A549 treated with Mapracorat at 1 μM for 4 hours (cell line): ENCODE measurements around the gene TMEM223. TPM values are rescaled to one million over a fixed set of nuclear protein-coding genes. Genes with fewer than 3 reads are reported as not detected.

Experiments used
- total RNA-seq: library from RNA; stranded (reverse); fragments of 200-300 nt; extraction: Qiagen RNA extraction; gene quantifications from 5 replicates; pipeline ENCODE4 v1.2.3, GENCODE V29; 2022

The TMEM223 gene
- 18.5 to 27.8 TPM (median 26.5 TPM) in 5 replicates for total RNA-seq

GRCh38 chr11:62791501-62792201 lies at the start of gene TMEM223:
Gene TMEM223, minus strand, starts transcription at chr11:62792006. Its CDS starts 12 bp downstream, at chr11:62791994.

GRCh38 chr11:62839050-62839945 lies 47.5 kb upstream of the TMEM223 start, which contains the start of gene WDR74:
Gene WDR74, minus strand, starts transcription at chr11:62839590. Its CDS starts 20 bp downstream, at chr11:62839570.

GRCh38 chr11:62832336-62833234 lies 40.8 kb upstream of the TMEM223 start, which contains the start of gene TEX54:
Gene TEX54, minus strand, starts transcription at chr11:62832841.

GRCh38 chr11:62831520-62832335 lies 39.9 kb upstream of the TMEM223 start, which contains the start of gene STX5:
Gene STX5, minus strand, starts transcription at chr11:62832051. Its CDS starts 808 bp downstream, at chr11:62831243.

GRCh38 chr11:62805076-62805892 lies 13.5 kb upstream of the TMEM223 start, which contains the start of gene NXF1:
Gene NXF1, minus strand, starts transcription at chr11:62805440. Its CDS starts 84 bp downstream, at chr11:62805356.

GRCh38 chr11:62787005-62787759 lies 4.6 kb downstream of the TMEM223 start, which contains the start of gene TMEM179B:
Gene TMEM179B, plus strand, starts transcription at chr11:62787402. Its CDS starts 30 bp downstream, at chr11:62787432.

DNA sequence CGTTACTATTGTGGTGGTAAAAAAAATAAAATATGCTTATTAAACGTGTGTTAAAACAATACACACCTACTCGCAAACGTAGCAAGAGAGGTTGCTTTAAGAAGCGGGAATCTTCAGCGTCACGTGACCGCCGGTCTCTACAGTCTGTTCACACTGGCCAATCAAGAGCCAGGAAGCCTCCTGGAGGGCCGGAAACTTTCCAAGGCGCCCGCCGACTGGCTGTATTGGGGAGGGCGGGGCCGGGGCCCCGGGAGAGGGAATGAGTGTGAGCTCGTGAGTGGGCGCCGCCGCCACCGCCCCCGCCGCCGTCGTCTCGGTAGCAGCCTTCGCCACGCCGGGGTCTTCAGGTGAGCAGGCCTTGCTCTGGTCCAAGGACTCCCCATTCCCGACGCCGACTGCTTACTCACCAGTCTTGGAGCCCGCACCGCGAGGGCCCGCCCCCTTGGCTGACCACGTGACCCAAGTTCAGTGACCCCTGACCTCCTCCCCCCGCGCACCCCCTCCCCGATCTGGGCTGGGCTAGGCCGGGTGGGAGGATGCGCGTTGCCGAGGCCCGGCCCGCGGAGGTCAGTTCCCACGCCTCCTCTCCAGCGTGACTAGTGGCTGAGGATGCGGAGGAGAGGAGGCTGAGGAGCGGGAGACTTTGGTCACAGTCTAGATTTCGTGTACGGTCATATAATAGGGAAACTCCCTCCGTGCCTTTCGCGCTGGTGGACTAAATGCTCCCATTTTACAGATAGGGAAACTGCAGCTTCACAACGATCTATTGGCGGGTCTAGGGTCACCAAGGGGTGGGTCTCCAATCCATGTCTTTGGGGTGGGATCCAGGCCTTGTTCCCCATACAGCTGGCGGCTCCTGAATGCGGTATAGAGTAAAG lies 20.4 kb downstream of the TMEM223 start, which contains the start of gene TAF6L:
TSS of gene TAF6L (plus strand) at position 253 of the 878 bp plus-strand sequence. CDS start 4,388 bp downstream, outside the sequence.

DNA sequence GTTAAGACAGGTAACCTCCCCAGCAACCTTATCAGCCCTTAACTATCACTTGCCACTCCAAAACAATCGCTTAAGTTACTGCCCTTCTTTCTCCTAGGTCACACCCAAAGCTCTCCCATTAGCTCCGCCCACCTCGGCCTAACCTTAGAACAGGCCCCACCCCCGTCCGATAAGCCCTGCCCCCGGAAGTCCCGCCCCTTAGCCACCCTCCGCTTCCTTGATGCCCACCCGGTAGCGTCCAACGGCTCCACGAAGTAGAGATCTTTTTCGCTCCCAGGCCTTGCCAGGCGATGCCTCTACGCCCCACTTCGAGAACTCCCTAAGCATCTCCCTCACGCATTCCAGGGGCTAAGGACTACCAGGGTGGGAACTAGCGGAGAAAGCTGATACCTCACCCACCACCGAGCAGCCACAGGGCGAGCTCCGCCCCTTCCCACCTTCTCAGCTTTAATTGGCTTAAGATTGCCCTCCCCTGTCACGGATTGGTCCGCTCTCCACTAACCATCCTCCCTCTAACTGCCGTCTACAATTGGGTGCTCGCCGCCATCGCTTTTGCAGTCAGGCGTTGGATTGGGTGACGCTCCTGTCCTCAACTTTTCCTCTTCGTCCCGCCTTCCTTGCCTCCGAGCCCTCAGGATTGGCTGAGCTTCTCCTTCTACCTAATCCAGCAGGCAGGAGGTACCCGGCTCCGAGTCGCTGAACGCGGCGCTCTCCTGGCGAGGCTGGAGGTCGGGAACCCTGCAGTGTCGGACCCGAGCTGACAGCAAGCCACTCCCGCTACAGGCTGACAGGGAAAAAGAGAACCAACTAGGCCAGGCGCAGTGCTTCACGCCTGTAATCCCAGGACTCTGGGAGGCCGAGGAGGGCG lies 37.8 kb downstream of the TMEM223 start, which contains the start of gene ZBTB3:
TSS of gene ZBTB3 (minus strand) at position 425 of the 868 bp plus-strand sequence. CDS start 496 bp downstream, outside the sequence.

Other genes starting within 250 kb of the TMEM223 start
- 288 to 390 TPM (median 357 TPM) in 5 replicates for gene AHNAK, start 245.2 kb downstream of the TMEM223 start, total RNA-seq
- 1,940 to 2,067 TPM (median 1,987 TPM) in 5 replicates for gene EEF1G, start 218.1 kb downstream of the TMEM223 start, total RNA-seq
- 13.6 to 16.7 TPM (median 16.4 TPM) in 5 replicates for gene TUT1, start 200.5 kb downstream of the TMEM223 start, total RNA-seq
- 84.2 to 90.9 TPM (median 87.8 TPM) in 5 replicates for gene MTA2, start 190.1 kb downstream of the TMEM223 start, total RNA-seq
- 18.3 to 27.8 TPM (median 22.2 TPM) in 5 replicates for gene EML3, start 179.2 kb downstream of the TMEM223 start, total RNA-seq
- gene ROM1, start 178.7 kb downstream of the TMEM223 start, total RNA-seq = 3.5 to 4.8 TPM (median 4.3 TPM) in 5 replicates
- gene B3GAT3, start 170.0 kb downstream of the TMEM223 start, total RNA-seq = 40.7 to 59.1 TPM (median 53.6 TPM) in 5 replicates
- 226 to 272 TPM (median 254 TPM) in 5 replicates for gene GANAB, start 145.4 kb downstream of the TMEM223 start, total RNA-seq
- gene INTS5, start 138.7 kb downstream of the TMEM223 start, total RNA-seq = 16.6 to 22.4 TPM (median 21.4 TPM) in 5 replicates
- gene C11orf98, start 126.8 kb downstream of the TMEM223 start, total RNA-seq = 120 to 142 TPM (median 133 TPM) in 5 replicates
- 9.8 to 16.3 TPM (median 14.4 TPM) in 5 replicates for gene CSKMT, start 126.7 kb downstream of the TMEM223 start, total RNA-seq
- 27.0 to 39.9 TPM (median 36.2 TPM) in 5 replicates for gene UQCC3, start 120.3 kb downstream of the TMEM223 start, total RNA-seq
- 3.1 to 5.1 TPM (median 4.6 TPM) in 5 replicates for gene LBHD1, start 119.7 kb downstream of the TMEM223 start, total RNA-seq
- gene UBXN1, start 112.9 kb downstream of the TMEM223 start, total RNA-seq = 102 to 125 TPM (median 116 TPM) in 5 replicates
- gene LRRN4CL, start 102.5 kb downstream of the TMEM223 start, total RNA-seq = 0.06 to 0.24 TPM (median 0.09 TPM) in 4 of 5 replicates, not detected in the other
- 54.7 to 81.4 TPM (median 71.3 TPM) in 5 replicates for gene BSCL2, start 84.6 kb downstream of the TMEM223 start, total RNA-seq
- gene GNG3, start 84.3 kb downstream of the TMEM223 start, total RNA-seq = not detected in 5 replicates
- 36.4 to 41.5 TPM (median 40.5 TPM) in 5 replicates for gene HNRNPUL2, start 64.5 kb downstream of the TMEM223 start, total RNA-seq
- gene TTC9C, start 63.5 kb downstream of the TMEM223 start, total RNA-seq = 28.9 to 34.9 TPM (median 31.7 TPM) in 5 replicates
- 1.1 to 1.8 TPM (median 1.6 TPM) in 5 replicates for gene ZBTB3, start 37.8 kb downstream of the TMEM223 start, total RNA-seq
- 165 to 180 TPM (median 178 TPM) in 5 replicates for gene POLR2G, start 30.4 kb downstream of the TMEM223 start, total RNA-seq
- gene TAF6L, start 20.6 kb downstream of the TMEM223 start, total RNA-seq = 11.7 to 16.5 TPM (median 12.7 TPM) in 5 replicates
- 78.3 to 95.8 TPM (median 85.2 TPM) in 5 replicates for gene TMEM179B, start 4.6 kb downstream of the TMEM223 start, total RNA-seq
- 41.1 to 56.6 TPM (median 51.1 TPM) in 5 replicates for gene NXF1, start 13.4 kb upstream of the TMEM223 start, total RNA-seq
- gene STX5, start 40.0 kb upstream of the TMEM223 start, total RNA-seq = 19.5 to 24.9 TPM (median 24.1 TPM) in 5 replicates
- not detected in 5 replicates for gene TEX54, start 40.8 kb upstream of the TMEM223 start, total RNA-seq
- 74.3 to 86.7 TPM (median 77.3 TPM) in 5 replicates for gene WDR74, start 47.6 kb upstream of the TMEM223 start, total RNA-seq
- gene SLC3A2, start 88.9 kb upstream of the TMEM223 start, total RNA-seq = 846 to 1,033 TPM (median 970 TPM) in 5 replicates
- gene CHRM1, start 129.4 kb upstream of the TMEM223 start, total RNA-seq = 0.06 to 0.21 TPM (median 0.10 TPM) in 5 replicates
- gene SLC22A6, start 193.0 kb upstream of the TMEM223 start, total RNA-seq = not detected in 5 replicates
- not detected in 5 replicates for gene SLC22A8, start 223.8 kb upstream of the TMEM223 start, total RNA-seq